ENCODE measurements around the gene ACOXL.

The ACOXL gene

GRCh38 chr2:110997331-110998045 lies 265.1 kb downstream of the ACOXL start:
- Histone ChIP-seq H3F3A (ENCODE audit: insufficient read depth, low read length) (no peaks in the 10 kb centered on the region), H3K27ac (ENCODE audit: low read depth, low read length, poor library complexity, severe bottlenecking) (no peak overlapping the region), H3K9me3 (ENCODE audit: low read length) (no peaks in the 10 kb centered on the region), H3K36me3 (ENCODE audit: insufficient read depth, low read length) (no peaks in the 10 kb centered on the region), H3K9me2 (ENCODE audit: low read depth, low read length) (no peaks in the 10 kb centered on the region), H3K4me2 (ENCODE audit: low read length) (no peak overlapping the region), H3K4me3 (ENCODE audit: low read depth, low read length, poor library complexity, severe bottlenecking) (no peak overlapping the region), H3K4me1 (ENCODE audit: insufficient read depth, low read length, severe bottlenecking) (peaks cover 4% of the 10 kb centered on the region), H3K9ac (ENCODE audit: low read length) (no peak overlapping the region), H4K20me1 (ENCODE audit: insufficient read depth, low read length) (no peaks in the 10 kb centered on the region), H2AFZ (ENCODE audit: low read length) (no peak overlapping the region), H3K27me3 (ENCODE audit: insufficient read depth, low read length) (no peaks in the 10 kb centered on the region), H3K79me2 (ENCODE audit: insufficient read depth, low read length) (no peaks in the 10 kb centered on the region)
- TF ChIP-seq CTCF (IDR thresholded peaks at IDR 0.05; ENCODE audit: low read length) (no peak), EZH2 (IDR thresholded peaks at IDR 0.05; ENCODE audit: borderline replicate concordance, low read length) (no peak)

- H3K27me3 ChIP-seq (ENCODE audit: insufficient read depth, low read length) = no peaks in the 10 kb centered on the region
- peaks cover 4% of the 10 kb centered on the region for H3K4me1 ChIP-seq (ENCODE audit: insufficient read depth, low read length, severe bottlenecking)
- no peaks in the 10 kb centered on the region for H4K20me1 ChIP-seq (ENCODE audit: insufficient read depth, low read length)
- H3K4me2 ChIP-seq (ENCODE audit: low read length) = no peak overlapping the region
- no peak overlapping the region for H3K4me3 ChIP-seq (ENCODE audit: low read depth, low read length, poor library complexity, severe bottlenecking)
- no peaks in the 10 kb centered on the region for H3K36me3 ChIP-seq (ENCODE audit: insufficient read depth, low read length)
- H3K9me2 ChIP-seq (ENCODE audit: low read depth, low read length) = no peaks in the 10 kb centered on the region
- no peaks in the 10 kb centered on the region for H3K9me3 ChIP-seq (ENCODE audit: low read length)
- H3K9ac ChIP-seq (ENCODE audit: low read length) = no peak overlapping the region
- no peaks in the 10 kb centered on the region for H3K79me2 ChIP-seq (ENCODE audit: insufficient read depth, low read length)
- no peaks in the 10 kb centered on the region for H3F3A ChIP-seq (ENCODE audit: insufficient read depth, low read length)
- TF ChIP-seq EZH2 (IDR thresholded peaks at IDR 0.05; ENCODE audit: borderline replicate concordance, low read length) (no peak), CTCF (IDR thresholded peaks at IDR 0.05; ENCODE audit: low read length) (no peak)
- H3K27ac ChIP-seq (ENCODE audit: low read depth, low read length, poor library complexity, severe bottlenecking) = no peak overlapping the region
- H2AFZ ChIP-seq (ENCODE audit: low read length) = no peak overlapping the region
These were observed 265.9 kb downstream of the ACOXL start for GRCh38 chr2:110998311-110998710.

GRCh38 chr2:110999626-111000025 lies 267.3 kb downstream of the ACOXL start:
- Histone ChIP-seq H3K9me3 (ENCODE audit: low read length) (no peaks in the 10 kb centered on the region), H3K4me3 (ENCODE audit: low read depth, low read length, poor library complexity, severe bottlenecking) (no peak overlapping the region), H3K9ac (ENCODE audit: low read length) (no peak overlapping the region), H3K27me3 (ENCODE audit: insufficient read depth, low read length) (peaks cover 6% of the 10 kb centered on the region; the same call in 1 of the 2 replicates), H3K9me2 (ENCODE audit: low read depth, low read length) (no peaks in the 10 kb centered on the region), H3K79me2 (ENCODE audit: insufficient read depth, low read length) (no peaks in the 10 kb centered on the region), H4K20me1 (ENCODE audit: insufficient read depth, low read length) (no peaks in the 10 kb centered on the region), H3K27ac (ENCODE audit: low read depth, low read length, poor library complexity, severe bottlenecking) (no peak overlapping the region), H2AFZ (ENCODE audit: low read length) (no peak overlapping the region), H3K4me1 (ENCODE audit: insufficient read depth, low read length, severe bottlenecking) (no peaks in the 10 kb centered on the region), H3K4me2 (ENCODE audit: low read length) (no peak overlapping the region), H3K36me3 (ENCODE audit: insufficient read depth, low read length) (no peaks in the 10 kb centered on the region), H3F3A (ENCODE audit: insufficient read depth, low read length) (no peaks in the 10 kb centered on the region)
- TF ChIP-seq EZH2 (IDR thresholded peaks at IDR 0.05; ENCODE audit: borderline replicate concordance, low read length) = no peak
- no peak for TF ChIP-seq CTCF (IDR thresholded peaks at IDR 0.05; ENCODE audit: low read length)
